GM23338 (cell line): ENCODE measurements around the gene PPP1R2. TPM values are rescaled to one million over a fixed set of nuclear protein-coding genes. Genes with fewer than 3 reads are reported as not detected.

Source experiments
- ATAC-seq: fragments of 200-7000 bp; cut with Tn5 transposase; 3 replicates; pipeline ENCODE4 v1.9.1; 2020
- DNase-seq: peaks from one replicate; pipeline ENCODE4 v3.0.0-alpha.2; 2015; ENCODE audit warnings: low spot score
- H2AFZ ChIP-seq: fragments of 200-600 bp; sonication (generic); 2 replicates; pipeline ENCODE4 v1.8.0; 2016; ENCODE audit warnings: antibody characterized with exemption, mild to moderate bottlenecking, moderate library complexity
- H3F3A ChIP-seq: fragments of 200-600 bp; sonication (generic); replicated peaks from 2 replicates; pipeline ENCODE4 v1.8.0; 2017; ENCODE audit warnings: antibody characterized with exemption, mixed run types, low read depth
- H3K27ac ChIP-seq: fragments of 200-600 bp; sonication (generic); 2 replicates; pipeline ENCODE4 v1.6.1; 2016; ENCODE audit warnings: low read depth
- H3K27me3 ChIP-seq: fragments of 200-600 bp; sonication (generic); 2 replicates; pipeline ENCODE4 v1.8.0; 2016; ENCODE audit warnings: mild to moderate bottlenecking, mixed run types, moderate library complexity; ENCODE audit not compliant: insufficient read depth
- H3K36me3 ChIP-seq: fragments of 200-600 bp; sonication (generic); 2 replicates; pipeline ENCODE4 v1.8.0; 2016; ENCODE audit warnings: mild to moderate bottlenecking; ENCODE audit not compliant: insufficient read depth
- H3K4me1 ChIP-seq: fragments of 200-600 bp; sonication (generic); 2 replicates; pipeline ENCODE4 v1.8.0; 2016; ENCODE audit warnings: mild to moderate bottlenecking, moderate library complexity; ENCODE audit not compliant: insufficient read depth
- H3K4me2 ChIP-seq: fragments of 200-600 bp; sonication (generic); 2 replicates; pipeline ENCODE4 v1.7.1; 2017; ENCODE audit warnings: mixed run types
- H3K4me3 ChIP-seq: fragments of 200-600 bp; sonication (generic); 2 replicates; pipeline ENCODE4 v1.6.1; 2016; ENCODE audit warnings: mixed run types
- H3K79me2 ChIP-seq: fragments of 200-600 bp; sonication (generic); replicated peaks from 2 replicates; pipeline ENCODE4 v1.8.0; 2017; ENCODE audit warnings: mild to moderate bottlenecking; ENCODE audit not compliant: insufficient read depth
- H3K9me2 ChIP-seq: fragments of 200-600 bp; sonication (generic); 2 replicates; pipeline ENCODE4 v1.8.0; 2017; ENCODE audit not compliant: insufficient read depth
- H4K20me1 ChIP-seq: fragments of 200-600 bp; sonication (generic); replicated peaks from 2 replicates; pipeline ENCODE4 v1.8.0; 2017; ENCODE audit warnings: mild to moderate bottlenecking; ENCODE audit not compliant: insufficient read depth
- H3K27ac Mint-ChIP-seq: 2 replicates; pipeline ENCODE4 v1.8.0; 2020; ENCODE audit warnings: inconsistent platforms, mild to moderate bottlenecking, moderate library complexity, mixed read lengths
- H3K27me3 Mint-ChIP-seq: 3 replicates; pipeline ENCODE4 v1.8.0; 2022; ENCODE audit warnings: low read depth, mild to moderate bottlenecking, moderate library complexity, mixed read lengths, inconsistent platforms; ENCODE audit not compliant: insufficient read depth, poor library complexity
- H3K36me3 Mint-ChIP-seq: 3 replicates; pipeline ENCODE4 v1.8.0; 2021; ENCODE audit warnings: low read depth, mild to moderate bottlenecking, inconsistent platforms, moderate library complexity, mixed read lengths
- H3K4me1 Mint-ChIP-seq: 3 replicates; pipeline ENCODE4 v1.8.0; 2020; ENCODE audit warnings: mild to moderate bottlenecking, inconsistent platforms, mixed read lengths
- H3K4me3 Mint-ChIP-seq: 3 replicates; pipeline ENCODE4 v1.8.0; 2021; ENCODE audit warnings: moderate library complexity, mild to moderate bottlenecking, inconsistent platforms, mixed read lengths
- H3K9me3 Mint-ChIP-seq: 3 replicates; pipeline ENCODE4 v1.8.0; 2020; ENCODE audit warnings: moderate library complexity, mild to moderate bottlenecking, inconsistent platforms, mixed read lengths
- CREB1 ChIP-seq: fragments of 250-450 bp; sonication (Bioruptor Pico); IDR thresholded peaks from 2 replicates; pipeline ENCODE4 v1.5.0; 2020; ENCODE audit warnings: low read depth, mild to moderate bottlenecking, moderate library complexity
- ETS1 ChIP-seq: IDR thresholded peaks from 2 replicates; pipeline ENCODE4 v1.6.1; 2016; ENCODE audit warnings: antibody characterized with exemption
- EZH2 ChIP-seq: fragments of 200-600 bp; sonication (generic); IDR thresholded peaks from one replicate; pipeline ENCODE4 v1.8.0; 2017; ENCODE audit warnings: antibody characterized with exemption, mild to moderate bottlenecking, low read depth; ENCODE audit not compliant: unreplicated experiment
- EZH2phosphoT487 ChIP-seq: fragments of 200-600 bp; sonication (generic); IDR thresholded peaks from one replicate; pipeline ENCODE4 v1.8.1; 2018; ENCODE audit warnings: antibody characterized with exemption; ENCODE audit not compliant: unreplicated experiment
- JUNB ChIP-seq: IDR thresholded peaks from one replicate; pipeline ENCODE4 v1.6.1; 2016; ENCODE audit warnings: antibody characterized with exemption; ENCODE audit not compliant: unreplicated experiment
- NANOG ChIP-seq: IDR thresholded peaks from 2 replicates; pipeline ENCODE4 v1.6.1; 2016; ENCODE audit warnings: antibody characterized with exemption, borderline replicate concordance
- POLR2AphosphoS5 ChIP-seq: IDR thresholded peaks from 2 replicates; pipeline ENCODE4 v1.6.1; 2016; ENCODE audit warnings: antibody characterized with exemption, low read depth
- STAT1 ChIP-seq: IDR thresholded peaks from one replicate; pipeline ENCODE4 v1.6.1; 2016; ENCODE audit warnings: antibody characterized with exemption; ENCODE audit not compliant: unreplicated experiment
- ZNF114 ChIP-seq: fragments of 250-450 bp; sonication (Bioruptor Pico); IDR thresholded peaks from 2 replicates; pipeline ENCODE4 v1.5.0; 2020; ENCODE audit warnings: mild to moderate bottlenecking, moderate library complexity
- ZNF331 ChIP-seq: fragments of 250-450 bp; sonication (Bioruptor Pico); IDR thresholded peaks from 2 replicates; pipeline ENCODE4 v1.5.0; 2020; ENCODE audit warnings: low read depth, mild to moderate bottlenecking, moderate library complexity
- polyA plus RNA-seq: library from polyadenylated mRNA; unstranded; fragments of >200 nt; fragmentation: Nextera tagmentation; extraction: Ambion mirVana; gene quantifications from 2 replicates; pipeline ENCODE4 v1.2.1, GENCODE V29; 2016
- total RNA-seq: library from RNA; depleted of rRNA; stranded (reverse); fragments of >200 nt; shearing (Covaris generic); gene quantifications from 2 replicates; pipeline ENCODE4 v1.2.3, GENCODE V29; 2014
- TF ChIP-seq, protein P1 (sequence below): fragments of 250-450 bp; sonication (Bioruptor Pico); IDR thresholded peaks from 2 replicates; pipeline ENCODE4 v1.5.0; 2020; ENCODE audit warnings: mild to moderate bottlenecking, moderate library complexity
- TF ChIP-seq, protein P2 (sequence below): IDR thresholded peaks from one replicate; pipeline ENCODE4 v1.6.1; 2018; ENCODE audit warnings: antibody characterized with exemption; ENCODE audit not compliant: unreplicated experiment
- TF ChIP-seq, protein P3 (sequence below), 2 experiments: fragments of 200-600 bp in 1 of 2; sonication (generic) in 1 of 2; conservative IDR thresholded peaks; 2 replicates each; pipeline versions ENCODE4 v1.5.1 to v1.6.1; 2016 to 2017; ENCODE audit warnings: antibody characterized with exemption in 2 of 2, low read depth in 2 of 2, mild to moderate bottlenecking in 2 of 2, moderate library complexity in 1 of 2

Gene PPP1R2
- total and polyA plus RNA-seq, 2 experiments from 2014 or later = 45.9 to 46.8 TPM

DNA sequence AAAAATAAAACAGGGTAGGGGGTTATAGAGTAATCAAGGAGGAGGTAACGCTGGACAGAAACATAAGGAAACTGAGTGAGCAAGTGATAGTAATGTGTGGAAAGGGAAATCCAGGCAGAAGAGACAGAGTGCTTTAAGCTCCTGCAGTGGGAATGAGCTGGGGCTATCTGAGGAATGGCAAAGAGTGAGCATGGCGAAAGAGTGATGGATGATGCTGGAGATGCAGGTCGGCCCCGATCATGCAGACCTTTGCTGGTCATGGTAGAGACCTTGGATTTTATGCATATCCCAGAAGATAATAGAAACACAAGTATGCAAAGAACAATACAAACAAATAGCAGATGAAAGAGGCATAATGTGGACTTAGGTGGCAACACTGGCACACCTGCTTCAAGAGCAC is 74.3 kb downstream of the PPP1R2 start:
- Histone ChIP-seq H2AFZ (no peak overlapping the region), H3K9me2 (no peaks in the 10 kb centered on the region), H3K36me3 (no peaks in the 10 kb centered on the region), H3K4me2 (no peak overlapping the region), H3K4me1 (no peaks in the 10 kb centered on the region), H3K4me3 (no peak overlapping the region), H3F3A (no peaks in the 10 kb centered on the region), H3K27ac (no peak overlapping the region), H3K27me3 (no peaks in the 10 kb centered on the region), H4K20me1 (no peaks in the 10 kb centered on the region), H3K79me2 (no peaks in the 10 kb centered on the region)
- peaks cover 6% of the 10 kb centered on the region for H3K9me3 Mint-ChIP-seq
- no peaks in the 10 kb centered on the region; the same call in 2 of the 3 replicates for H3K36me3 Mint-ChIP-seq
- H3K4me1 Mint-ChIP-seq = peaks cover 3% of the 10 kb centered on the region; the same call in 2 of the 3 replicates
- ATAC-seq (no peak), DNase-seq (no peak)
- peaks cover 3% of the 10 kb centered on the region for H3K27me3 Mint-ChIP-seq
- H3K27ac Mint-ChIP-seq = no peak overlapping the region
- no peak overlapping the region for H3K4me3 Mint-ChIP-seq
- TF ChIP-seq, protein P1, sequence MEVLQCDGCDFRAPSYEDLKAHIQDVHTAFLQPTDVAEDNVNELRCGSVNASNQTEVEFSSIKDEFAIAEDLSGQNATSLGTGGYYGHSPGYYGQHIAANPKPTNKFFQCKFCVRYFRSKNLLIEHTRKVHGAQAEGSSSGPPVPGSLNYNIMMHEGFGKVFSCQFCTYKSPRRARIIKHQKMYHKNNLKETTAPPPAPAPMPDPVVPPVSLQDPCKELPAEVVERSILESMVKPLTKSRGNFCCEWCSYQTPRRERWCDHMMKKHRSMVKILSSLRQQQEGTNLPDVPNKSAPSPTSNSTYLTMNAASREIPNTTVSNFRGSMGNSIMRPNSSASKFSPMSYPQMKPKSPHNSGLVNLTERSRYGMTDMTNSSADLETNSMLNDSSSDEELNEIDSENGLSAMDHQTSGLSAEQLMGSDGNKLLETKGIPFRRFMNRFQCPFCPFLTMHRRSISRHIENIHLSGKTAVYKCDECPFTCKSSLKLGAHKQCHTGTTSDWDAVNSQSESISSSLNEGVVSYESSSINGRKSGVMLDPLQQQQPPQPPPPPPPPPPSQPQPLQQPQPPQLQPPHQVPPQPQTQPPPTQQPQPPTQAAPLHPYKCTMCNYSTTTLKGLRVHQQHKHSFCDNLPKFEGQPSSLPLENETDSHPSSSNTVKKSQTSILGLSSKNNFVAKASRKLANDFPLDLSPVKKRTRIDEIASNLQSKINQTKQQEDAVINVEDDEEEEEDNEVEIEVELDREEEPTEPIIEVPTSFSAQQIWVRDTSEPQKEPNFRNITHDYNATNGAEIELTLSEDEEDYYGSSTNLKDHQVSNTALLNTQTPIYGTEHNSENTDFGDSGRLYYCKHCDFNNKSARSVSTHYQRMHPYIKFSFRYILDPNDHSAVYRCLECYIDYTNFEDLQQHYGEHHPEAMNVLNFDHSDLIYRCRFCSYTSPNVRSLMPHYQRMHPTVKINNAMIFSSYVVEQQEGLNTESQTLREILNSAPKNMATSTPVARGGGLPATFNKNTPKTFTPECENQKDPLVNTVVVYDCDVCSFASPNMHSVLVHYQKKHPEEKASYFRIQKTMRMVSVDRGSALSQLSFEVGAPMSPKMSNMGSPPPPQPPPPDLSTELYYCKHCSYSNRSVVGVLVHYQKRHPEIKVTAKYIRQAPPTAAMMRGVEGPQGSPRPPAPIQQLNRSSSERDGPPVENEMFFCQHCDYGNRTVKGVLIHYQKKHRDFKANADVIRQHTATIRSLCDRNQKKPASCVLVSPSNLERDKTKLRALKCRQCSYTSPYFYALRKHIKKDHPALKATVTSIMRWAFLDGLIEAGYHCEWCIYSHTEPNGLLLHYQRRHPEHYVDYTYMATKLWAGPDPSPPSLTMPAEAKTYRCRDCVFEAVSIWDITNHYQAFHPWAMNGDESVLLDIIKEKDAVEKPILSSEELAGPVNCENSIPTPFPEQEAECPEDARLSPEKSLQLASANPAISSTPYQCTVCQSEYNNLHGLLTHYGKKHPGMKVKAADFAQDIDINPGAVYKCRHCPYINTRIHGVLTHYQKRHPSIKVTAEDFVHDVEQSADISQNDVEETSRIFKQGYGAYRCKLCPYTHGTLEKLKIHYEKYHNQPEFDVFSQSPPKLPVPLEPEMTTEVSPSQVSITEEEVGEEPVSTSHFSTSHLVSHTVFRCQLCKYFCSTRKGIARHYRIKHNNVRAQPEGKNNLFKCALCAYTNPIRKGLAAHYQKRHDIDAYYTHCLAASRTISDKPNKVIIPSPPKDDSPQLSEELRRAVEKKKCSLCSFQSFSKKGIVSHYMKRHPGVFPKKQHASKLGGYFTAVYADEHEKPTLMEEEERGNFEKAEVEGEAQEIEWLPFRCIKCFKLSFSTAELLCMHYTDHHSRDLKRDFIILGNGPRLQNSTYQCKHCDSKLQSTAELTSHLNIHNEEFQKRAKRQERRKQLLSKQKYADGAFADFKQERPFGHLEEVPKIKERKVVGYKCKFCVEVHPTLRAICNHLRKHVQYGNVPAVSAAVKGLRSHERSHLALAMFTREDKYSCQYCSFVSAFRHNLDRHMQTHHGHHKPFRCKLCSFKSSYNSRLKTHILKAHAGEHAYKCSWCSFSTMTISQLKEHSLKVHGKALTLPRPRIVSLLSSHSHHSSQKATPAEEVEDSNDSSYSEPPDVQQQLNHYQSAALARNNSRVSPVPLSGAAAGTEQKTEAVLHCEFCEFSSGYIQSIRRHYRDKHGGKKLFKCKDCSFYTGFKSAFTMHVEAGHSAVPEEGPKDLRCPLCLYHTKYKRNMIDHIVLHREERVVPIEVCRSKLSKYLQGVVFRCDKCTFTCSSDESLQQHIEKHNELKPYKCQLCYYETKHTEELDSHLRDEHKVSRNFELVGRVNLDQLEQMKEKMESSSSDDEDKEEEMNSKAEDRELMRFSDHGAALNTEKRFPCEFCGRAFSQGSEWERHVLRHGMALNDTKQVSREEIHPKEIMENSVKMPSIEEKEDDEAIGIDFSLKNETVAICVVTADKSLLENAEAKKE (CRISPR knock-in tag) = no peak
- TF ChIP-seq, protein P2, sequence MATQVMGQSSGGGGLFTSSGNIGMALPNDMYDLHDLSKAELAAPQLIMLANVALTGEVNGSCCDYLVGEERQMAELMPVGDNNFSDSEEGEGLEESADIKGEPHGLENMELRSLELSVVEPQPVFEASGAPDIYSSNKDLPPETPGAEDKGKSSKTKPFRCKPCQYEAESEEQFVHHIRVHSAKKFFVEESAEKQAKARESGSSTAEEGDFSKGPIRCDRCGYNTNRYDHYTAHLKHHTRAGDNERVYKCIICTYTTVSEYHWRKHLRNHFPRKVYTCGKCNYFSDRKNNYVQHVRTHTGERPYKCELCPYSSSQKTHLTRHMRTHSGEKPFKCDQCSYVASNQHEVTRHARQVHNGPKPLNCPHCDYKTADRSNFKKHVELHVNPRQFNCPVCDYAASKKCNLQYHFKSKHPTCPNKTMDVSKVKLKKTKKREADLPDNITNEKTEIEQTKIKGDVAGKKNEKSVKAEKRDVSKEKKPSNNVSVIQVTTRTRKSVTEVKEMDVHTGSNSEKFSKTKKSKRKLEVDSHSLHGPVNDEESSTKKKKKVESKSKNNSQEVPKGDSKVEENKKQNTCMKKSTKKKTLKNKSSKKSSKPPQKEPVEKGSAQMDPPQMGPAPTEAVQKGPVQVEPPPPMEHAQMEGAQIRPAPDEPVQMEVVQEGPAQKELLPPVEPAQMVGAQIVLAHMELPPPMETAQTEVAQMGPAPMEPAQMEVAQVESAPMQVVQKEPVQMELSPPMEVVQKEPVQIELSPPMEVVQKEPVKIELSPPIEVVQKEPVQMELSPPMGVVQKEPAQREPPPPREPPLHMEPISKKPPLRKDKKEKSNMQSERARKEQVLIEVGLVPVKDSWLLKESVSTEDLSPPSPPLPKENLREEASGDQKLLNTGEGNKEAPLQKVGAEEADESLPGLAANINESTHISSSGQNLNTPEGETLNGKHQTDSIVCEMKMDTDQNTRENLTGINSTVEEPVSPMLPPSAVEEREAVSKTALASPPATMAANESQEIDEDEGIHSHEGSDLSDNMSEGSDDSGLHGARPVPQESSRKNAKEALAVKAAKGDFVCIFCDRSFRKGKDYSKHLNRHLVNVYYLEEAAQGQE = no peak
- TF ChIP-seq ZNF114 (no peak), JUNB (no peak), EZH2 (no peak), ZNF331 (no peak), POLR2AphosphoS5 (no peak), ETS1 (no peak), EZH2phosphoT487 (no peak), CREB1 (CRISPR knock-in tag) (no peak), NANOG (no peak), STAT1 (no peak)
- TF ChIP-seq, protein P3, sequence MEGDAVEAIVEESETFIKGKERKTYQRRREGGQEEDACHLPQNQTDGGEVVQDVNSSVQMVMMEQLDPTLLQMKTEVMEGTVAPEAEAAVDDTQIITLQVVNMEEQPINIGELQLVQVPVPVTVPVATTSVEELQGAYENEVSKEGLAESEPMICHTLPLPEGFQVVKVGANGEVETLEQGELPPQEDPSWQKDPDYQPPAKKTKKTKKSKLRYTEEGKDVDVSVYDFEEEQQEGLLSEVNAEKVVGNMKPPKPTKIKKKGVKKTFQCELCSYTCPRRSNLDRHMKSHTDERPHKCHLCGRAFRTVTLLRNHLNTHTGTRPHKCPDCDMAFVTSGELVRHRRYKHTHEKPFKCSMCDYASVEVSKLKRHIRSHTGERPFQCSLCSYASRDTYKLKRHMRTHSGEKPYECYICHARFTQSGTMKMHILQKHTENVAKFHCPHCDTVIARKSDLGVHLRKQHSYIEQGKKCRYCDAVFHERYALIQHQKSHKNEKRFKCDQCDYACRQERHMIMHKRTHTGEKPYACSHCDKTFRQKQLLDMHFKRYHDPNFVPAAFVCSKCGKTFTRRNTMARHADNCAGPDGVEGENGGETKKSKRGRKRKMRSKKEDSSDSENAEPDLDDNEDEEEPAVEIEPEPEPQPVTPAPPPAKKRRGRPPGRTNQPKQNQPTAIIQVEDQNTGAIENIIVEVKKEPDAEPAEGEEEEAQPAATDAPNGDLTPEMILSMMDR (conservative IDR thresholded peaks at IDR 0.05; ENCODE audit: low read depth in 2 of 2) = no peak
